GM23248 (cell line): ENCODE measurements around the gene NPIPA5. TPM values are rescaled to one million over a fixed set of nuclear protein-coding genes. Genes with fewer than 3 reads are reported as not detected.
"Not testable (repeated sequence)": the region's sequence is repeated elsewhere in the genome, so short reads cannot be mapped to it uniquely, and the experiment has no call there.

Experiments used
- DNase-seq: peaks from one replicate; pipeline ENCODE4 v3.0.0-alpha.2; 2015
- H2AFZ ChIP-seq: fragments of 200-600 bp; sonication (generic); 2 replicates; pipeline ENCODE4 v1.6.1; 2016; ENCODE audit warnings: antibody characterized with exemption
- H3F3A ChIP-seq: fragments of 200-600 bp; sonication (generic); 2 replicates; pipeline ENCODE4 v1.6.1; 2016; ENCODE audit warnings: mild to moderate bottlenecking, antibody characterized with exemption, mixed run types; ENCODE audit not compliant: insufficient read depth
- H3K27ac ChIP-seq: fragments of 200-600 bp; sonication (generic); 2 replicates; pipeline ENCODE4 v1.5.1; 2016; ENCODE audit warnings: mild to moderate bottlenecking
- H3K27me3 ChIP-seq: fragments of 200-600 bp; sonication (generic); replicated peaks from 2 replicates; pipeline ENCODE4 v1.6.1; 2016; ENCODE audit warnings: mild to moderate bottlenecking; ENCODE audit not compliant: insufficient read depth
- H3K36me3 ChIP-seq: fragments of 200-600 bp; sonication (generic); 2 replicates; pipeline ENCODE4 v1.6.1; 2016; ENCODE audit warnings: low read depth, mild to moderate bottlenecking
- H3K4me1 ChIP-seq: fragments of 200-600 bp; sonication (generic); 2 replicates; pipeline ENCODE4 v1.6.1; 2016; ENCODE audit warnings: mild to moderate bottlenecking; ENCODE audit not compliant: insufficient read depth
- H3K4me2 ChIP-seq: fragments of 200-600 bp; sonication (generic); one replicate; pipeline ENCODE4 v1.6.1; 2016; ENCODE audit warnings: mild to moderate bottlenecking; ENCODE audit not compliant: unreplicated experiment
- H3K4me3 ChIP-seq: fragments of 200-600 bp; sonication (generic); 2 replicates; pipeline ENCODE4 v1.5.1; 2016; ENCODE audit warnings: mild to moderate bottlenecking
- H3K79me2 ChIP-seq: fragments of 200-600 bp; sonication (generic); 2 replicates; pipeline ENCODE4 v1.6.1; 2016; ENCODE audit warnings: mild to moderate bottlenecking; ENCODE audit not compliant: insufficient read depth
- H3K9ac ChIP-seq: fragments of 200-600 bp; sonication (generic); 2 replicates; pipeline ENCODE4 v1.6.1; 2016; ENCODE audit warnings: mild to moderate bottlenecking
- H3K9me2 ChIP-seq: fragments of 200-600 bp; sonication (generic); 2 replicates; pipeline ENCODE4 v1.6.1; 2016; ENCODE audit warnings: mixed run types, mild to moderate bottlenecking, moderate library complexity; ENCODE audit not compliant: insufficient read depth
- H3K9me3 ChIP-seq: fragments of 200-600 bp; sonication (generic); one replicate; pipeline ENCODE4 v1.6.1; 2017; ENCODE audit warnings: low read depth
- H4K20me1 ChIP-seq: fragments of 200-600 bp; sonication (generic); 2 replicates; pipeline ENCODE4 v1.6.0; 2016; ENCODE audit not compliant: insufficient read depth
- WGBS, 2 experiments: methylation state at CpG; one replicate each; pipeline ENCODE4 v1.1.6; 2015 to 2017; ENCODE audit warnings: low lambda C conversion rate in 2 of 2, low coverage in 1 of 2; ENCODE audit errors: missing lambda C conversion rate in 2 of 2; 5-methylcytosine and 5-hydroxymethylcytosine counted together
- in situ Hi-C: fragments of 300-500 bp; cut with MboI; formaldehyde crosslinking; loops from 2 replicates; pipeline ENCODE4 v1.15.0; 2020
- polyA plus RNA-seq: library from polyadenylated mRNA; unstranded; fragments of >200 nt; fragmentation: Nextera tagmentation; extraction: Ambion mirVana; gene quantifications from 2 replicates; pipeline ENCODE4 v1.2.1, GENCODE V29; 2016
- total RNA-seq: library from RNA; depleted of rRNA; stranded (reverse); fragments of >200 nt; shearing (Covaris generic); gene quantifications from 2 replicates; pipeline ENCODE4 v1.2.3, GENCODE V29; 2014

The NPIPA5 gene
- total and polyA plus RNA-seq, 2 experiments from 2014 or later = 1.4 TPM; not detected in 1

- no CpG with 5 or more reads among the region's 7 CpGs for WGBS, 2 experiments
- DNase-seq = not testable (repeated sequence)
Observed at GRCh38 chr16:15348721-15349120, 29.4 kb downstream of the NPIPA5 start.

GRCh38 chr16:15342337-15342736, 35.8 kb downstream of the NPIPA5 start:
- in situ Hi-C loops = not testable (repeated sequence)
- WGBS, 2 experiments = no CpG with 5 or more reads among the region's 1 CpG

More at GRCh38 chr16:15348721-15349120, 29.4 kb downstream of the NPIPA5 start:
- H3K36me3 ChIP-seq, H3K4me3 ChIP-seq, H3K27ac ChIP-seq, H3K79me2 ChIP-seq, H3K4me1 ChIP-seq, H3F3A ChIP-seq, H3K9me2 ChIP-seq, H4K20me1 ChIP-seq, H3K9me3 ChIP-seq, in situ Hi-C loops, H3K4me2 ChIP-seq, H3K9ac ChIP-seq, H2AFZ ChIP-seq, H3K27me3 ChIP-seq: not testable (repeated sequence)

GRCh38 chr16:15338986-15339385, 39.1 kb downstream of the NPIPA5 start:
- H4K20me1 ChIP-seq, H3K27me3 ChIP-seq: not testable (repeated sequence)
- WGBS, 2 experiments = no CpG with 5 or more reads among the region's 5 CpGs

More at GRCh38 chr16:15342337-15342736, 35.8 kb downstream of the NPIPA5 start:
- DNase-seq, H3K9me3 ChIP-seq, H3K9me2 ChIP-seq, H3K4me1 ChIP-seq, H3K4me2 ChIP-seq, H3K27ac ChIP-seq, H2AFZ ChIP-seq, H3K4me3 ChIP-seq, H3K27me3 ChIP-seq, H3K9ac ChIP-seq, H4K20me1 ChIP-seq, H3K36me3 ChIP-seq, H3K79me2 ChIP-seq, H3F3A ChIP-seq: not testable (repeated sequence)

GRCh38 chr16:15337974-15338605, 40.0 kb downstream of the NPIPA5 start:
- H3F3A ChIP-seq, H3K36me3 ChIP-seq, H3K9ac ChIP-seq, H3K9me3 ChIP-seq, H4K20me1 ChIP-seq, H3K27me3 ChIP-seq, H3K4me3 ChIP-seq, H3K79me2 ChIP-seq, H3K4me1 ChIP-seq, H3K27ac ChIP-seq, H3K9me2 ChIP-seq, H3K4me2 ChIP-seq, in situ Hi-C loops, DNase-seq, H2AFZ ChIP-seq: not testable (repeated sequence)
- WGBS, 2 experiments = 24 to 40% methylated on average over 2 of the region's 7 CpGs

More at GRCh38 chr16:15338986-15339385, 39.1 kb downstream of the NPIPA5 start:
- H3K4me1 ChIP-seq, in situ Hi-C loops, DNase-seq, H3K4me3 ChIP-seq, H3F3A ChIP-seq, H3K9ac ChIP-seq, H3K27ac ChIP-seq, H3K36me3 ChIP-seq, H2AFZ ChIP-seq, H3K79me2 ChIP-seq, H3K4me2 ChIP-seq, H3K9me2 ChIP-seq, H3K9me3 ChIP-seq: not testable (repeated sequence)

- H3K79me2 ChIP-seq, H2AFZ ChIP-seq, H3K4me3 ChIP-seq, H3K36me3 ChIP-seq, DNase-seq, H3K27me3 ChIP-seq, H3K9me2 ChIP-seq, H3K27ac ChIP-seq, H4K20me1 ChIP-seq, H3K9me3 ChIP-seq, in situ Hi-C loops, H3K4me2 ChIP-seq, H3K4me1 ChIP-seq, H3F3A ChIP-seq, H3K9ac ChIP-seq: not testable (repeated sequence)
- no CpG with 5 or more reads among the region's 2 CpGs for WGBS, 2 experiments
Observed at GRCh38 chr16:15335609-15336008, 42.5 kb downstream of the NPIPA5 start.

- DNase-seq, H3K4me1 ChIP-seq, H3K27ac ChIP-seq, H3K9ac ChIP-seq, in situ Hi-C loops, H3K9me3 ChIP-seq, H3K36me3 ChIP-seq, H3K27me3 ChIP-seq, H3F3A ChIP-seq, H3K4me2 ChIP-seq, H2AFZ ChIP-seq, H4K20me1 ChIP-seq, H3K79me2 ChIP-seq, H3K9me2 ChIP-seq, H3K4me3 ChIP-seq: not testable (repeated sequence)
- 77 to 78% methylated on average over 3 to 4 of the region's 5 CpGs for WGBS, 2 experiments
Observed at GRCh38 chr16:15333969-15334368, 44.1 kb downstream of the NPIPA5 start.

GRCh38 chr16:15330978-15331377, 47.1 kb downstream of the NPIPA5 start:
- H3K4me1 ChIP-seq, in situ Hi-C loops, H3K9me2 ChIP-seq, H3K9me3 ChIP-seq, H3K4me2 ChIP-seq, H3F3A ChIP-seq, H4K20me1 ChIP-seq, H3K9ac ChIP-seq, H3K4me3 ChIP-seq, H3K27me3 ChIP-seq, H3K36me3 ChIP-seq, H3K27ac ChIP-seq, DNase-seq, H3K79me2 ChIP-seq, H2AFZ ChIP-seq: not testable (repeated sequence)
- no CpG with 5 or more reads among the region's 2 CpGs for WGBS, 2 experiments

- H3K79me2 ChIP-seq, H3K4me1 ChIP-seq, H3K4me3 ChIP-seq, H3K9me3 ChIP-seq, H3K27ac ChIP-seq, H3K9me2 ChIP-seq, H3K27me3 ChIP-seq, DNase-seq, H3K9ac ChIP-seq, H4K20me1 ChIP-seq, H2AFZ ChIP-seq, in situ Hi-C loops, H3K4me2 ChIP-seq, H3K36me3 ChIP-seq, H3F3A ChIP-seq: not testable (repeated sequence)
- WGBS, 2 experiments = 44 to 45% methylated on average over 2 of the region's 4 CpGs
Observed at GRCh38 chr16:15324954-15325353, 53.1 kb downstream of the NPIPA5 start.
